Fibroblast of villous mesenchyme (primary cell): Measurements from ENCODE around the gene FGF4. TPM values are rescaled to one million over a fixed set of nuclear protein-coding genes. Genes with fewer than 3 reads are reported as not detected.

ENCODE experiments used
- DNase-seq: peaks from one replicate; pipeline ENCODE4 v3.0.0-alpha.2; 2010; ENCODE audit warnings: low read depth
- H3K4me3 ChIP-seq: 2 replicates; pipeline ENCODE4 v1.5.1; 2011; ENCODE audit warnings: low read depth, mild to moderate bottlenecking, low read length
- CTCF ChIP-seq: IDR thresholded peaks from 2 replicates; pipeline ENCODE4 v1.5.1; 2012; ENCODE audit warnings: low read depth, mild to moderate bottlenecking, low read length; ENCODE audit not compliant: insufficient read depth
- total RNA-seq: library from RNA; depleted of rRNA; stranded (reverse); fragments of >200 nt; gene quantifications from 2 replicates; pipeline ENCODE4 v1.2.3, GENCODE V29; 2012

The FGF4 gene
- total RNA-seq, 1 donor = not detected

- no peak overlapping the region for H3K4me3 ChIP-seq
- no peak for DNase-seq
- no peak for TF ChIP-seq CTCF
These were observed 33.5 kb upstream of the FGF4 start for GRCh38 chr11:69808667-69809086.

- no peak for DNase-seq
- no peak overlapping the region for H3K4me3 ChIP-seq
- no peak for TF ChIP-seq CTCF
These were observed 32.1 kb upstream of the FGF4 start for GRCh38 chr11:69807106-69807815.

GRCh38 chr11:69804769-69805508, 29.8 kb upstream of the FGF4 start:
- DNase-seq = no peak
- H3K4me3 ChIP-seq = no peak overlapping the region
- TF ChIP-seq CTCF = no peak

- no peak for TF ChIP-seq CTCF
- no peak for DNase-seq
- H3K4me3 ChIP-seq = no peak overlapping the region
These were observed 28.6 kb upstream of the FGF4 start for GRCh38 chr11:69803604-69804218.

GRCh38 chr11:69803022-69803421, 27.9 kb upstream of the FGF4 start:
- no peak for TF ChIP-seq CTCF
- no peak for DNase-seq
- no peak overlapping the region for H3K4me3 ChIP-seq

- no peak for DNase-seq
- TF ChIP-seq CTCF = no peak
- no peak overlapping the region for H3K4me3 ChIP-seq
These were observed 27.4 kb upstream of the FGF4 start for GRCh38 chr11:69802590-69802989.
